Activated CD8-positive, alpha-beta memory T cell treated with anti-CD3 and anti-CD28 coated beads for 4 hours (primary cell): ENCODE measurements around the gene LPCAT1.

Source experiments
- DNase-seq, 2 donors: peaks; one replicate each; pipeline ENCODE4 v3.0.0-alpha.2; 2020; ENCODE audit warnings: low read depth in 2 of 2

Gene LPCAT1

DNA sequence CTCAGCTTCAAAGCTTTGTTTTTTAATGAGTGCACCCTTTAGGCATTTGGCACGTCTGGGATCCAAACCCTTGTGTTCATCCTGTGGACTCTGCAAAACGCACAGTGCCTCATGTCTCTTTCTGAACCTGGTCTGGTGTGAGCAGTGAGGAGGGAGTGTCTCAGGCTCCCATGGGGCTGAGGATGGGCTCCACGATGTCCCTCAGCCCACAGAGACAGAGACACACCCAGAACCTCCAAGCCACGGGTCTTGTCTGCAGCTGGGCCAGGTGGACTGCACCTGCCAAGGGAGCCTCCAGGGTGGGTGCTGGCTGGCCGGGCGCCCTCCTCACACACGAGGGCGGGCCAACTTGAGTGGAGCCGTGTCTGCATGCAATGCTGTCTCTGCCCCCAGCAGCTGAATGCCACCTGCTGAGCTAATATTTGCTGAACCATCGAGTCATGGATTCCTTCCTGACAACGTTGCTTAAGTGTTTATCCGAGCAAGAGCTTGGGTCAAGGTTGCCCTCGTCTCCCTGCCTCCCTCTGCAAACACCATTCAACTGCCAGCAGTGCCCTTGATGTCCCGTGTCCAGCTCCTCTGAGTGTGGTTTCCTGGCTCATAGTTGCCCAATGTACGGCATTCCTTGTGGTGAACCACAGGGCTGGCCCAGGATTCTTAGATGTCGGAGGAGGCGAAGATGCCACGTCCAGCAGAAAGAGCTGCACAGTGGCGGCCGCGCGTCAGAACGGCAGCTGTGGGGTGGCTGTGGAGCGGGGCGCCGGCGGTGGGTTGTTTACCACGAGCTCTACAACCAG, 31.4 kb upstream of the LPCAT1 start:
- DNase-seq: no peak

DNA sequence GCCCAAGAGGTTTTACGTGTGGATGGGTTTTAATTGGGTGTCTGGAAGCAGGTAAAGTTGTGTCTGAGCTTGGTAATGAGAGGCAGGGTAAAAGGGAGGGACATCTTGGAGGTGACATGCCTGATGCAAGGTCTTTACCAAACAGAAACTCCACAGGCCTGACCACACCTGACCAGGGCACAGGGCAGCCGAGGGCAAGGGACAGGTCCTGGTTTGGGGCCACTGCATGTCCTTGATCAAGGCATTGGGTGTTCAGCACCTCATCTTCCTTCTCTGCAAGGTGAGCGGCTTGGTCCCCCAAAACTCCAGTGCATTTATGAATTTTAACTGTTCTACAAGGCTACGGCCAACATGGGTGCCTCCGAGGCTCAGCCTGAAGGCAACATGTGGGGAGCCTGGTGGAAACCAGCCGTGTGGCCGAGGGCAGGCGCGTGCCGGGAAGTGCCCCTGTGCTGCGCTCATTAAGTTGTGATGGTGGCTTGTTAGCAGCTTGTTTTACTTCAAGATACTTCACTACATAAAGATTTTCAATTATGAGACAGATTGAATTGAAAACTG, 30.7 kb upstream of the LPCAT1 start:
- no peak for DNase-seq

DNA sequence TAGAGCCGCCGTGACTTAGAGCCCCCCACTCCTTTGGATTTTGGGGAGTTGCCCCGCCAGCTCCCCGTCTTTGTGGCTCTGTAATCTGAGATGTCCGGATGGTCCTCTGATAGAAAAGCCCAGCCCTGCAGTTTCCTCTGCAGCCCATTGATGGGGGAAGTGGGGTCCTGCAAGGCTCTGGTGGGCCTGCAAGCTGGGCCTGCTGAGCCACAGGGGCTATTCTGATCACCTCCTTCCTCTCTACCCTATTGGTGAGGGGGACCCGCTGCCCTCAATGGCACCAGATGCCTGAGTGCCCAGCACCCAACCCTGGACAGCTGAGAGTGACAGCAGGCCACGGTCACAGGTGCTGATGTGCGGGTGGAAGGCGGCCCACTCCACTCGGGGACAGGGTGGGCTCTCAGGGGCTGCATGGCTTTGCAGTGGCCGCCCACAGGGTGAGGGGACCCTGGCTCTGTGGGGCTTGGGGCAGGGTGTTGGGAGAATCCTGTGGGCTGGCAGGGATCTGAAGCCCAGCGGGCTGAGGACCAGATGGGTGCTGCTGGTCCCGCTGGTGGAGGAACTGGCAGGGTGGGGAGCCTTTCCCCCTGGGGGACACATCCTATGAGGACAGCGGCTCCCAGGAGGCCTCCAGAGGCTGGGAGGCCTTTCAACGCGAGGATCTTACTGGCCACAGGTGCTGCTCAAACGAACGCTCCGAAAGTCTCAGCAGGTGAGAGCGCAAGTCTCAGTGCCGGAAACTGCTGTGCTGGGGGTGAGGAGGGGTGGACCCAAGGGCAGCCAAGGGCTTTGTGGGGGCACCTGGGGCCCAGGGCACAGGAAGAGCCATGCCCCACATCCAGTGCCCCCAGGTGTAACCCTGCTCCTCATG, 30.0 kb upstream of the LPCAT1 start:
- no peak for DNase-seq

DNA sequence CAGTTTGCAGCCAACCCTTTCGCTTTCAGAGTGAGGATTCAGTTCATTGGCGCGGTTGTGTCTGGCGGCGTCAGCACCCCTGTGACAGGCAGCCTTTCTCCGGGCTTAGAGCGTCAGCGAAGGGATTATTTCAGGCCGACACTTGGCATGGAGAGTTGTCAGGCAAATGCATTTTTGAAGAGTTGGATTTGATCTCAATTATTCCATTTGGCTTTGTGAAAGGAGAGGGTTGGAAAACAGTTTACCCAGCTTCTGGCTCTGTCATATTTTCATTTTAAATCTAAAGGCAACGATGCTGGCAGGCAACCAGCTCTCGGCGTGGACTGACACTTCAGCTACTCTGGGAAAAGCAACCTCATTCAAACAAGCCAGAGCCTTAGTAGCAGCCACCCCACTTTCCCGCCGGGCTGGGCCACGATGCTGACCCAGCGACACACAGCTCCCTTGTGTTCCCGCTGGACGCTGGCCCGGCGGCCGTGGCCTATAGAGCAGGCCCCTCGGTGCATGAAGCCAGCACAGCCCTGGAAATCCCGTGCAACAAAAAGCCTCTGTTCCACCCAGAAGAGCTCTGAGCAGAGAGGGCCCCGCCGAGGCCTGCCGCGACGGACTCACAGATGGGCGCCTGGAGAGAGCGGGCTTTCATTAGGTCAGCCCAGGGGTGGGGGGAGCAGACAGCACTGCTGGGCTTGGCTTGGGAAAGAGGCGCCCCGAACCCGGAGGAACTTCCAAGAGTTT, 28.9 kb upstream of the LPCAT1 start:
- no peak for DNase-seq

DNA sequence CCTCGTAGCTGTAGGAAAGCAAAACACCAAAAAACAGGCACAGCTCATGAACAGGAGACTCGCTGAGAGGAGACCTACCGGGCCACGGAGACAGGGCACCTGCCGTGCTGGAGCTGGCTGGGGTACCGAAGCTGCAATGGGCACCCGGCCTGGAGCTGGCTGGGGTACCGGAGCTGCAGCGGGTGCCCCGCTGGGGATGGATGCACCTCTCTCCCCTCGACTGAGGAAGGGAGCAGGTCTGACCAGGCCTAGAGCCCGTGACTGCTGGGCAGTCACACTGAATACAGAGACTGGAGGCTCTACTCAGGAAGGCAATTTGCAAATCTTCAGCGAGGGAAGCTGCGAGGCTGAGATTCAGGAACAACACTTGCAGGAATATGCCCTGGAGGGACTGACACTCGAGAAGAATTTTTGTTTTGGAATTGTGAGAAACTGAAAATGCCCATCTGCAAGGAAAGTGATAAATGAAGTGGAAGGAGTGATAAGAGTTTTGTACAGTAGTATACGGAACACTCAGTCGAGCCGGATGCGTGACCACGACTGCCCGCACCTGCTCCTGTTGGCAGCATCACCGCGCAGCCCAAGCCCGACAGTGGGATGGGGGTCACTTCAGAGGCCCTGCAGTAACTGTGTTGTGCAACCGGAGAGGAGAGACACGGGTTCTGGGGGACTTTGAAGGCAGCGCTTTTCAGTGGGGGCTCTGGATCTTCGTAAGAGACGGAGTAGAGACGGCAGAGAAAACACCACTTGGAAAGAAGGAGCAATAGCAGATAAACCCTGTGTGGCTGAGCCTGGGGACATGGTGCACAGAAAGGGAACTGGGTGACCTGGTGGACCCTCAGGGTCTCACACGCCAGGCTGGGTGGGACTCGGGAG, 27.9 kb upstream of the LPCAT1 start:
- DNase-seq: no peak

DNA sequence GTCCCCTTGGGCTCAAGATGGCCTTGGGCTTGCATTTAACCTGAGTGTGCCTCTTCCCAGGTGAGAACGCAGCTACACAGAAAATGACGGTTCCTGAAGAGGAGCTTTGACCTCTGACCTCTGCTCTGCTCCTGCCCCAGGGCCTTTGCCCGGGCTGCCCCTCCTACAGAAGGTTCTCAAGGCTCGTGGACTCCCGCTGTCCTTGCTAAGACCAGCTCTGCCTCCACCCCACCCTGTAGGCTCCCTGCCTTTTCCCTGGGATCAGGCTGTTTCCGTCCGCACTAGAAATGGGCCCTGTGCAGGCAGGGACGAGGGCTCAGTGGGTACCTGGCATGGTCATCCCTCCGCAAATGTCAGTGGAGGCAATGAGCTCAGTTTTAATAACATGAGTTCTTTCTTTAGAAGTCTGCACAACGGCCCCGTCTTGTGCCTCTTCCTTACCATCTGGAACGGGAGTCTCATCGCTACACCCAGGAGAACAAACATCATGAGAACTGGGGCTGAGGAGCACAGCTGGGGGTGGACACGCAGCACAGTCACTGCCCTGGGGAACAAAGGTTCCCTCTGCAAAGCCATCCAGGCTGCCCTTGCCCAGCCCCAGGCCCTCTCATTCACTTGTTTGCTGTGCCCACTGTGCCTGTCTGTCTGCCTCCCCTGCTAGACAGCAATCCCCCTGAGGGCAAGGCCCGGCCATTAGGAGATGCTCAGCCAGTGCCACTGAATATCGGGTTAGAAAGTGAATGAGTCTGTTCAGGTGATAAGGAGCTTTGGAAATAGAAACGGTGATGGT, 26.7 kb upstream of the LPCAT1 start:
- DNase-seq: no peak

DNA sequence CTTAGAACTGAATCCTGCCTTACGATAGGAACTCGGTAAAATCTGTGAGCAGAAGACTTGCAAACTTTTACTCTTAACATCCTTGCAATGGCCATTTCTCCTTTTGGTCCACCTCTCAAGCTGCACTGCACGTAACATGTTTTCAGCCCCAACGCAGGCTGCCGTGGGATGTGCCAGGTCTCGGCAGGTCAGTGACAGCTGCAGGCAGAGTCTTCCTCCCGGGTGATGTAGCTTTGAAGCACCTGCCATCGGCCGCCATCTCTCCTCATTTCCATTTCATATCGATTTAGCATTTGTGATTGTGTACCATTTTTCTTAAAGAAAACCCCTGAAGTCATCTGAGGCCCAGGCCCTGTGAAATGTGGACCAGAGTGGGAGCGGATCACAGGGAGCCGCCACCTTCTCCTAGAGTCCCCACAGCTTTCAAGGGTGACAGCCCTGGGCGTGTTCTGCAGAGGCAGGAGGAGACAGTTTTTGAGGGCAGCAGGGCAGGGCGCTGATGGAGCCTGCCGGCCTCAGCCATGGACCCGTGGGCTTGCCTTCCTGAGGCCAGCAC, 25.8 kb upstream of the LPCAT1 start:
- DNase-seq: no peak

DNA sequence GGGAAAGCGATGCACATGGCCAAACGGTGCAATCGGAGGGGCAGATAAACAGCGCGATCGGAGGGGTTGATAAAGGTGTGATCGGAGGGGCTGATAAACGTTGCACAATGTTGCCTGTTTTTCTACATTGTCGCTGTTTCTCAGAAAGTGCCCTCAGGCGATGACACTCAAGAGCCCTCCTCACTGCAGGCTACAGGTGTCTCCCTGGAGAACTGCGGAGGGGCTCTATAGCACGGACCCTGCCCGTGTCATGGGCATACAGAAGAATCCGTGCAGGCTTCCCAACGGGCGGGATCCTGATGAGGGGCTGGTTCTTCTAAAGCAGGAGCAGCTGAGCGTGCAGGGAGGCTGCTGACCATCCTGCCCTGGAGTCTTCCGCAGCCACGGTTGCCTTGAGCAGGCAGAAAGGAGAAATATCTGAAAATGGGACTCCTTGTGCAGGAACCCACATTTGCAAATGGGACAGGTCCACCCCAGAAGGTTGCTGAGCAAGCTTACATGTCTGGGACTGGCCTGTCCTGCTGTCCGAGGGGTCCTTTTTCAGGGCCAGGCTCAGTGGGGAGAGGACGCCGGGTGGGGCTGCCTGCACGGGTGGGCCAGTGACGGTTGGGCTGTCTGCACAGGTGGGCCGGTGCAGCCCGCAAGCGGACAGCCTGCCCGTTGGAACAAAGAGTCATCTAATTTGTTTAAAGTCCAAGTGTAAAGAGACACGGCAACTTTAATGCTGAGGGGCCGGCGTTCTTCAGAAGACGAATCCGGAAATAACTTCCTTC, 25.1 kb upstream of the LPCAT1 start:
- DNase-seq: no peak

DNA sequence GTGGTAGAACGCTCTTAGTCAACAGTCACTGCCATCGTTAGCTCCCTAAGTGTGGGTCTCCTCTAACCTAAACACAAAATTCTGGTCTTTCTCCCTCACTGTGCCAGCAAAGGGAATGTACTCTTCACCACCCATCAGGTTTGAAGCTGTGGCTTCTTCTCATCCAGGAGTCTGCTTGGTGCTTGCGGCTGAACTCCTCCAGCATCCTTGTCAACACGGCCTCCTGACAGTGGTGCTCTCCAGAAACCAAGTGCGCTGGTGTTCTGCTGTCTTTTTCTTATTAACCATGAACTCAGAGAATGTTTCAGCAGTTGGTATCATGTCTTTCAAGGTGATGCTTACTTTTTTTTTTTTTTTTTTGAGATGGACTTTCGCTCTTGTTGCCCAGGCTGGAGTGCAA, 23.9 kb upstream of the LPCAT1 start:
- DNase-seq: no peak

DNA sequence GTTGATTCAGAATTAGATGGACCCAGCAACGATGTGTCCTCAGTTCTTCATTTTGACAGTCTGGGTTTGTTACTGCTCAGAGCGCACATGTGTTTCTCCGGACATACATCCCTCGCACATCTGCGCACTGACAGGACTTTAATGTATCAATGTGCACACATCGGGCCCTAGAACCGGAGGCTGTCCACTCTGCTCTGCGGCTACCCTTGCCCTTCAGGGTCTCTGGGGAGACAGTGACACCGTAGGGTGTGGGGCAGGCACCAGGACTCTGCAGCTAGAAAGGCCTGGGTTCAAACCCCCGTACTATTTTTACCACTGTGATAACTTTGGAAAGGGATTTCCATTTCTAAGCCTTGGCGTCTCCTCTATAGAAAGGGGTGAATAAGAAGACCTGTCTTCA, 23.5 kb upstream of the LPCAT1 start:
- no peak for DNase-seq

DNA sequence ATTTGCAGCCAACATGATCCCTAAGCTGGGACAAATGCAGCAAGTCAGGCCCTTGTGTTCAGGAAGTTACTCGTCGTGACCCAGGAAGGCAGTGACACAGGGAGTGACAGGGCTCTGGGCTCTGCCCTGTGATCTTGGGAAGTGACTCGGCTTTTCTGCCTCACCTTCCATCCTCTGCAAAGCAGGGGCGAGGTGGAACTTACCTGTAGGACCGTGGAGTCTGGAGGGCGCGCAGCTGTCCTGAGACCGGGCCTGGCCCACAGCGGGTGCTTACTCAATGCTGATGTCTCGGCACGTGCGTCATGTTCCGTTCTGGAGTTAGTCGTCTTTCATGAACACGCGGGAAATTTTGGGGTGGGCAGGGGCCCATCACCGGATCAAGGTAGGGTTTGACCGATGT, 22.8 kb upstream of the LPCAT1 start:
- no peak for DNase-seq

DNA sequence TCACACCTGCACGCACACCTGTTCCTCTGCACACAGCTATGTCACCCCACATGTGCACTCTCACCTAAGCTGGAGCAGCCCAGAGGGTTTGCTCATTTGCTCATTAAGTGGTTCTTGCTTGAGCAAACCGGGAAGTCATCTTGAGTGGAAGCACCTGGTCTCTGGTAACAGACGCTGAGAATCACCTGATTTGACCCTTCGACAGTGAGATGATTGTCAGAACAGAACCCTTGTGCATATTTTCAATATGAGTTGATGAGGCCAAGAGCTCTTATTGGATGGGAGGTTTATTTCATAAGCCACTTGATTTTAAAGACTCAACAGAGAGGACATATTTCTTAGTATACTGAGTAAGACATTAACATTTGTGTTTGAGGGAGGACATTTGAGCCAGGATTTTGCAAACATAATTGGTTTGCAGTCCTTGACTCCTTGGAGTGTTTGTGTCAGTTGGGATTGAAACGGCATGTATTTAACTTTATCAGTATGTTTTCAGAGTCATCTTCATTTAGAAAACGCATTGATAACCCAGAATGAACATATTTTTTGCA, 22.1 kb upstream of the LPCAT1 start:
- DNase-seq: no peak

DNA sequence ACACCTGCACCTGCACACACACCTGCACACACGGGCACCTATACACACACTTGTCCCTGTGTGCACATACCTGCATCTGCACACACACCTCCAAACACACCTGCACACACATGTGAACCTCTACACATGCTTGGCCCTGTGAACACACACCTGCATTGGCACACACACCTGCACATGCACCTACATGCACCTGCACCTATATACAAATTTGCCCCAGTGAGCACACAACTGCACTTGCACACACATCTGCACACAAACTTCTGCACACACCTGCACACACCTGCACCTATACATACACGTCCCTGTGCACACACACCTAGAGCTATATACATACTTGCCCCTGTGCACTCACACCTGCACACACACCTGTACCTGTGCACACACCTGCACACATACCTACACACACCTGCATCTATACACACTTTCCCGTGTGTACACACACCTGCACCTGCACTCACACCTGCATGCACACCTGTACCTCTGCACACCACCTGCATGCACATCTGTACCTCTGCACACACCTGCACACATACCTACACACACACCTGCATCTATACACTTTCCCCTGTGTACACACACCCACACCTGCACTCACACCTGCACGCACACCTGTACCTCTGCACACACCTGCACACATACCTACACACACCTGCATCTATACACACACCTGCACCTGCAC, 21.5 kb upstream of the LPCAT1 start:
- no peak for DNase-seq

DNA sequence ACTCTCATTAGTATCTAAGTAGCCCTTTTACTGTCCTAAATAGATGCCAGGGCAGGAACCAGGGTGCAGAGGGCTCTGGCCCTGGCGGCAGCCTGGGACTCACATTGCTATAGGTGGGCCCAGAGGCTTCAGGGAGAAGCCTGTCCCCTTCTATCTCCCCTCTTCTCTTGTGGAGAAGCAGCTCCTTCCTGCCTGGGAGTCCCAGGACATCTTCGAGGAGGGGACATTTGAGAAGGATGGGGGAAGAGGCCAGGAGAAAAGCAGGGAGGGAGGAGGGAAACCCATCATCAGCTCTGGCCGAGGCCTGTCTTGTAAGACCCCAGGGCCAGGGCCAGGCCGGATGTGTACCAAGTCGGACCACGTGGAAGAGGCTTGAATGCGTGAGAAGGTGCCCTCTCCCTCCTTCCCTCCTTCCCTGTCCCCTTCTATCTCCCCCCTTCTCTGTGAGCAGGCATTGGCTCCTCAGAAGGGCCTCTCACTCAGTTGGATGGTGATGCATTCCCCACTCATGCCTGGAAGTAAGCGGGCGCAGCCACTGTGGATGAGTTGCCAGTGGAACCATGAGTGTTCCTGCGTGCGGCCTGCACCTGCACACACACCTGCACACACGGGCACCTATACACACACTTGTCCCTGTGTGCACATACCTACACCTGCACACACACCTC, 20.7 kb upstream of the LPCAT1 start:
- DNase-seq: no peak

DNA sequence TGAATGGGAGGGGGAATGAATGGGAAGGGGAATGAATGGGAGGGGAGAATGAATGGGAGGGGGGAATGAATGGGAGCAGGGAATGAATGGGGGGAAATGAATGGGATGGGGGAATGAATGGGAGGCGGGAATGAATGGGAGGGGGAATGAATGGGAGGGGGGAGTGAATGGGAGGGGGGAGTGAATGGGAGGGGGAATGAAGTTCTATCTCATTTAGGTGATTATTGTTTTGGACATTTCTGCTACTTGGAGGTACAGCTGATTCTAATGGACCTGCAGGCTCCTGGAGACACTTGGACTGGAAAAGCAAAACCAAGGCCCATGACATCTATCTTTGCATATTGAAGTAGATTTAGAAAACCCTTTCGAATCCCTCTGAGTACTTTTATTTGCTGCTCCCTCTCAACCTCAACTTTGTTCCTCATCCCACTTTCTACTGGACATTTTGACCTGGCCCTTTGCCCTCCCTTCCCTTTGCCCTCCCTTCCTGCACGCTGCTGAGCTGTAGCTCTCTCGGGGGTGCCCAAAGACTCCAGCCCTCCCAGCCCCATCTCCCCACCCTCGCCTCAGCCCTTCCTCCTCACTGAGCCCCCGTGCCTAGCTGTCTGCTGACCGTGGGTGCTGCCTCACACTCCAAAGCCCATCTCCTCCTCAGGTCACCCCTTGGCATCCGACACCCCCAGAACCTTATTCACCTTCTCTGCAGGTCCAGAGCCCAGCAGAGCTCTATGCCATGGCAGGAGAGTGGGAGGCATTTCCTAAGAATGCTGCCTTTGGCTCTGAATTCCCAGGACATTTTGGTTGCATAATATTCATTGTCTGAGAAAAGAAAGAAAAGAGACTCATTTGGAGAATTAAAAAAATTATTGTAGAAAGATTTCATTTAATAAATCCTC, 19.9 kb upstream of the LPCAT1 start:
- DNase-seq: no peak

DNA sequence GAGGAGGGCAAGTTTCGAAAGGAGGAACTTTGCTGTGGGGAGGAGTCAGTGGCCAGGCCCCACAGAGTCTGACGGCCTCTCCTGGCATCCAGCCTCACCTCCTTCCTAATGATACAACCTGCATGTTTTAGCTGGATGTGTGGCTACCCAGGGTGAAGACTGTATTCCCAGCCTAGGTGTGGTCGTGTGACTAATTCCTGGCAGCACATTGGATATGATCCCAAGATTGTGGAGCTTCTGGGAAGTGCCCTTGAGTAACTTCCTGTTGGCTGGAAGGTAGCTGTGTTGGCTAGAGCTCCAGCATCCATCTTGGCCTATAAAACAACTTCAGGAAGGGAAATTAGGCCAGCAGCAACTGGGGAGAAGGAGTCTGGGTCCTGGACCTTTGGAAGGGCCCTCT, 19.0 kb upstream of the LPCAT1 start:
- DNase-seq: no peak
